PFSK-1 (cell line): ENCODE measurements around the gene COX17.

ENCODE experiments used
- FOXP2 ChIP-seq: optimal IDR thresholded peaks from 2 replicates; pipeline ENCODE3; 2011; ENCODE audit warnings: borderline replicate concordance, control low read depth, inconsistent platforms; ENCODE audit not compliant: insufficient read depth; ENCODE audit errors: extremely low read length, extremely low read depth
- POLR2AphosphoS5 ChIP-seq: IDR thresholded peaks from 2 replicates; pipeline ENCODE4 v1.6.1; 2012; ENCODE audit warnings: low read depth, mild to moderate bottlenecking, control low read depth, low read length, moderate library complexity
- REST ChIP-seq, 2 experiments: IDR thresholded peaks; 2 replicates each; pipeline versions ENCODE4 v1.6.1 to v1.8.0; 2011 to 2012; ENCODE audit warnings: low read depth in 2 of 2, low read length in 2 of 2, control low read depth in 1 of 2, inconsistent platforms in 1 of 2, mild to moderate bottlenecking in 1 of 2, moderate library complexity in 1 of 2; ENCODE audit not compliant: insufficient read depth in 1 of 2
- SIN3A ChIP-seq: IDR thresholded peaks from 2 replicates; pipeline ENCODE4 v1.6.1; 2012; ENCODE audit warnings: mild to moderate bottlenecking, low read length, moderate library complexity, borderline replicate concordance; ENCODE audit not compliant: insufficient read depth
- TAF1 ChIP-seq: IDR thresholded peaks from 2 replicates; pipeline ENCODE4 v1.6.1; 2012; ENCODE audit warnings: low read length, control low read depth, borderline replicate concordance; ENCODE audit not compliant: insufficient read depth

COX17 gene

DNA sequence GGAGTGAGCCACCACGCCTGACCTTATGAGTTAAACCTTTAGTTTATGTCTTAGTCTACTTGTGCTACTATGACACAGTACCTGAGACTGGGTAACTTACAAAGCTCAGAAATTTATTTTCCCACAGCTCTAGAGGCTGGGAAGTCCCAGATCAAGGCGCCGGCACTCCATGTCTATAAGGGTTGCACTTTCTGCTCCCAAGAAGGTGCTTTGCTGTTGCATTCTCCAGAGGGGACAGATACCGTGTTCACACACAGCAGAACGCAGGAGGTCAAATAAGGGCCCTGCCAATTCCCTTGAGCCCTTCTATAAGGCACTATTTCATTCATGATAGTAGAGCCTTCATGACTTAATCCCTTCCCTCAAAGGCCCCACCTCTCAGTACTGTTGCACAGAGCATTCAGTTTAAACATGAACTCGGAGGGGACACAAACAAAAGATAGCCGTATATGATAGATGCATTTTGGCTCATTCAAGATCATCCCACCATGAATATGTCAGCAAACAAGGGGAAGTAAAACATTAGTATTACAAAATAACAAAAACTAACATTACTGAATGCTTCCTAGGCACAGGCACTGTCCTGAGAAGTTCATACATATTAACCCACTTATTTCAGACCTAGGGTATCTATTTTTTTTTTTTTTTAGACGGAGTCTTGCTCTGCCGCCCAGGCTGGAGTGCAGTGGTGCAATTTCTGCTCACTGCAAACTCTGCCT lies 53.0 kb downstream of the COX17 start:
- TF ChIP-seq FOXP2 (no peak), REST (IDR thresholded peaks at IDR 0.05; ENCODE audit: insufficient read depth in 1 of 2, low read depth in 2 of 2, low read length in 2 of 2) (no peak), POLR2AphosphoS5 (no peak), TAF1 (no peak), SIN3A (no peak)

GRCh38 chr3:119620899-119621298 lies 56.3 kb downstream of the COX17 start:
- TF ChIP-seq REST (IDR thresholded peaks at IDR 0.05; ENCODE audit: insufficient read depth in 1 of 2, low read depth in 2 of 2, low read length in 2 of 2), result no peak
- TF ChIP-seq FOXP2, result no peak
- no peak for TF ChIP-seq SIN3A
- no peak for TF ChIP-seq TAF1
- TF ChIP-seq POLR2AphosphoS5, result no peak
